Posterior vena cava (tissue), 2 donors: Measurements from ENCODE around the gene CEP112. TPM values are rescaled to one million over a fixed set of nuclear protein-coding genes. Genes with fewer than 3 reads are reported as not detected.
"Not testable (repeated sequence)": the region's sequence is repeated elsewhere in the genome, so short reads cannot be mapped to it uniquely, and the experiment has no call there.

Experiments
- DNase-seq: peaks from one replicate; pipeline ENCODE4 v3.0.0-alpha.2; 2020; ENCODE audit warnings: low spot score
- intact Hi-C, 2 donors: fragments of 100-400 bp; cut with DNase I; formaldehyde crosslinking; loops; one replicate each; pipeline versions ENCODE4 v1.14.1 to v1.14.2; 2022 to 2023
- total RNA-seq, 2 donors: library from RNA; stranded (reverse); fragmentation: NEBNext Ultra II Directional; extraction: Animal tissue kit (Norgen Biotek cat#: 25700); gene quantifications; one replicate each; pipeline ENCODE4 v1.2.1, GENCODE V29; 2021
- donor health status: DM: yes; HTN: yes; CAD: no.
- donor health status: DM: yes; HTN: yes; CAD: no.

Gene CEP112
- total RNA-seq, 2 donors from 2014 or later = 27.5 to 33.4 TPM

GRCh38 chr17:66094727-66095126 lies 97.2 kb downstream of the CEP112 start:
- no peak for DNase-seq
- intact Hi-C loops = loop anchor here in 1 of 2 donors (5.0 kb wide), 1 partner anchor 568 kb away; no protein-coding TSS in a partner anchor

- intact Hi-C loops = no loop called here
- DNase-seq = no peak
These were observed 100.4 kb downstream of the CEP112 start for GRCh38 chr17:66091445-66092080.

- intact Hi-C loops = no loop called here
- no peak for DNase-seq
These were observed 102.2 kb downstream of the CEP112 start for GRCh38 chr17:66089764-66090163.

- intact Hi-C loops = no loop called here
- DNase-seq = no peak
These were observed 103.8 kb downstream of the CEP112 start for GRCh38 chr17:66088173-66088572.

GRCh38 chr17:66087073-66087472 lies 104.9 kb downstream of the CEP112 start:
- no peak for DNase-seq
- intact Hi-C loops = no loop called here

- intact Hi-C loops = no loop called here
- DNase-seq = no peak
These were observed 106.7 kb downstream of the CEP112 start for GRCh38 chr17:66085221-66085620.

GRCh38 chr17:66080670-66081069 lies 111.3 kb downstream of the CEP112 start:
- DNase-seq, intact Hi-C loops: not testable (repeated sequence)

GRCh38 chr17:66076546-66077190 lies 115.3 kb downstream of the CEP112 start:
- intact Hi-C loops = no loop called here
- no peak for DNase-seq

- intact Hi-C loops = no loop called here
- no peak for DNase-seq
These were observed 118.5 kb downstream of the CEP112 start for GRCh38 chr17:66073384-66073783.

GRCh38 chr17:66063686-66064085 lies 128.2 kb downstream of the CEP112 start:
- intact Hi-C loops = no loop called here

GRCh38 chr17:66056148-66056547 lies 135.8 kb downstream of the CEP112 start:
- intact Hi-C loops = no loop called here
- DNase-seq = no peak

More at GRCh38 chr17:66063686-66064085, 128.2 kb downstream of the CEP112 start:
- no peak for DNase-seq

- intact Hi-C loops = no loop called here
- DNase-seq = no peak
These were observed 137.7 kb downstream of the CEP112 start for GRCh38 chr17:66054242-66054641.

- DNase-seq = no peak
- intact Hi-C loops = no loop called here
These were observed 147.8 kb downstream of the CEP112 start for GRCh38 chr17:66044083-66044482.

- no peak for DNase-seq
- intact Hi-C loops = no loop called here
These were observed 148.5 kb downstream of the CEP112 start for GRCh38 chr17:66043419-66043818.

- no peak for DNase-seq
- intact Hi-C loops = no loop called here
These were observed 151.5 kb downstream of the CEP112 start for GRCh38 chr17:66040402-66040801.

- intact Hi-C loops = no loop called here
These were observed 153.8 kb downstream of the CEP112 start for GRCh38 chr17:66038125-66038524.

GRCh38 chr17:66037221-66037620 lies 154.7 kb downstream of the CEP112 start:
- intact Hi-C loops = no loop called here
- no peak for DNase-seq

More at GRCh38 chr17:66038125-66038524, 153.8 kb downstream of the CEP112 start:
- no peak for DNase-seq

GRCh38 chr17:66032082-66032712 lies 159.7 kb downstream of the CEP112 start:
- intact Hi-C loops = no loop called here

GRCh38 chr17:66025551-66025950 lies 166.4 kb downstream of the CEP112 start:
- DNase-seq = no peak
- intact Hi-C loops = no loop called here

More at GRCh38 chr17:66032082-66032712, 159.7 kb downstream of the CEP112 start:
- no peak for DNase-seq

- intact Hi-C loops = no loop called here
- no peak for DNase-seq
These were observed 170.2 kb downstream of the CEP112 start for GRCh38 chr17:66021757-66022156.

- DNase-seq = no peak
- intact Hi-C loops = no loop called here
These were observed 173.1 kb downstream of the CEP112 start for GRCh38 chr17:66018786-66019185.
